HG03469 (cell line): ENCODE data around the gene ADRB2.
A peak's percentile ranks its signal among the peaks of the same experiment; 100 is the strongest.

Experiments used
- ATAC-seq: cut with Tn5 transposase; IDR thresholded peaks from one replicate; pipeline ENCODE4 v1.9.1; 2021; ENCODE audit warnings: mild to moderate bottlenecking, moderate library complexity, moderate number of reproducible peaks; ENCODE audit not compliant: unreplicated experiment

ADRB2 gene

DNA sequence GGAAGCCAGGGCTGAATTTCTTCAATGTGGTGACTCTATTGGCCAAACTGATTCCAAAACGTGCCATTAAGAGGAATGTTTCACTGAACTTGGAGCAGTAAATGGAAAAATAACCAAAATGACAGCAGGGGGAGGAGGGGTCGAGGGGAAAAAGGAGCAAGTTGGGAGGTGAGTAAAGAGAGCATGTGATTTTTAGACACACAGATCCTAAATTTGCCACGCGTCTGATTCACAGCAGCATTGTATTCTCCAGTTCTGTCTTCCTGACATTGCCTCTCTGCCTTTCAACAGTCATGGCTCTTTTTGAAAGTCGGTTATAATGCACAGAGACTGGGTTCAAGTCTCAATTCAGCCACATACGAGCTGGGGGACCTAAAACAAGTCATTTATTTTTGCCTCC, 22.0 kb upstream of the ADRB2 start:
- ATAC-seq = no peak

DNA sequence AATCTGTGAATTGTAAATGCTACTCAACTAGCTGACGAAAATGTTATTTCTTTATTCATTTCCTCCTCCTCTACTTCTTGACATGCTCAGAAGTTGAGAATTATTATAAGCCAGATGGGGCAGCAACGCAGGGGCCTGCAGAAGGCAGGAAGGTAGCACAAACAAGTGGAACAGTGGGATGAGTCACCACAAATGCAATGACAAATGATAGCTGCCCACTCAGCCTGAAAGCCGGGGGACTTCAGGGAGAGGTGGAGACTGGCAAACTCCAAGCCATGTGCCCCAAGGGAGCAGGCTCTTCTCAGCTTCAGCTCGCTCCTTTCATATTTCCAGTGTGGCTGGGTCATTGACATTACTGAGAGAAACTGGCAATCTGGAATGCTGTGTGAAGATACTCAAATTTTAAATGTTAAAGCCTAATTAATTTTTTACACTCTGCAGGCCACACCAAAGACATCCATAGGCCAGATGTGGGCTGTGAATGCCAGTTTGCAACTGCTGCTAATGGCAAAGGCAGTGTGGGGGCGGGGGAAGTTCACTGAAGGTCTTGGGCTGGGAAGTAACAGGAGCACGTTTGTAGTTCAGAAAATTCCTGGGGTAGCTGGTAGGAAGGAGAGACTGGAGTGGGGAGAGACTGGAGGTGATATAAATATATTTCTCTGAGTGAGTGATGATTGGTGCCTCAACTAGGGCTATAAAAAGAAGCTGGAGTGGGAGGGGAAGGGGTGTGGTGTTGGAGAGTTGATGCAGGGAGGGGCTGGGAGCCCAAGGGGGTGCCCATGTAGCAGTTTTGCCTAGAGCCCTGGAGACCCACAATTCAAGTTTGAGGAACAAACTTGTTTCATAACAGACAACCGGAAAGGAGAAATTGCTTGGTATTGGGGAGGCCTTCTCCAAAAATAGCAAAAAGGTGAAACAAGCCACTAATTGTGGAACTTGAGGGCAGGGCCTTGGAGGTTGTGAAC, 20.8 kb upstream of the ADRB2 start:
- ATAC-seq = peak; percentile 35

DNA sequence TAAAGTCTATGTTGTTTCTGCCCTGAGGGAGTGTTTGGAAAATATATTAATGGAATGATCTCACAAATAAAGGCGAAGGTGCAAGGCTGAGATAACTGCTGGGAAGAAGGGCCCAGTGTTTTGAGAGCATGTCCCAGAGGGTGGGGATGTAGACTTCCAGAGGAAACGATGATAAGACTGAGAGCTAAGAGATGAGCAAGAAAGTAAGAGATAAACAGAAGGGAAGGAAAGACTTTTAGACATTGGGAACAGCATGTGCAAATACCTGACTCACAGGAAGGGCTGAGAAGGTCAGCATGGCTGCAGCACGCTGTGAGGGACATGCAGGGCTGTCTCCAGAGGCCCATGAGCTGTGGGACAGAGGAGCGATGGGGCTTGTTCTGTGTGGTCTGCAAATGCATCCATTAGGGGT, 19.9 kb upstream of the ADRB2 start:
- ATAC-seq = no peak

DNA sequence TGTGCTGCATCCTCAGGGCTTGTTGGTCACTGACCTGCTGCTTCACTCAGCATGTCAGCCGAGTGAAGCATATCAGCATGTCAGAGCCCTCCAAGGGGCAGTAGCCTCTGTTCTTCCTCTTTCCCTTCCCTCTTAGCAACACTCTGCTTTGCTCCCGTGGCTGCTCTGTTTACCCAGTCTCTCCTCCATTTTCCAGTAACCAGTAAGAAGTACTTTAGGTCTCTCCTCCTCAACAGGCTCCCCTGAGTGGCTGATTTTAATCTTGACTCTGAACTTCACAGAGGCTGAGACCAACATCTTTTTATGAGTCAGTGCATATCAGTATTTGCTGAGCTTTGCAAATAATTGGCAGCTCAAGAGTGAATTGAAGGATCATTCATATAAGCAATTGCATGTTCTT, 18.6 kb upstream of the ADRB2 start:
- ATAC-seq = no peak

DNA sequence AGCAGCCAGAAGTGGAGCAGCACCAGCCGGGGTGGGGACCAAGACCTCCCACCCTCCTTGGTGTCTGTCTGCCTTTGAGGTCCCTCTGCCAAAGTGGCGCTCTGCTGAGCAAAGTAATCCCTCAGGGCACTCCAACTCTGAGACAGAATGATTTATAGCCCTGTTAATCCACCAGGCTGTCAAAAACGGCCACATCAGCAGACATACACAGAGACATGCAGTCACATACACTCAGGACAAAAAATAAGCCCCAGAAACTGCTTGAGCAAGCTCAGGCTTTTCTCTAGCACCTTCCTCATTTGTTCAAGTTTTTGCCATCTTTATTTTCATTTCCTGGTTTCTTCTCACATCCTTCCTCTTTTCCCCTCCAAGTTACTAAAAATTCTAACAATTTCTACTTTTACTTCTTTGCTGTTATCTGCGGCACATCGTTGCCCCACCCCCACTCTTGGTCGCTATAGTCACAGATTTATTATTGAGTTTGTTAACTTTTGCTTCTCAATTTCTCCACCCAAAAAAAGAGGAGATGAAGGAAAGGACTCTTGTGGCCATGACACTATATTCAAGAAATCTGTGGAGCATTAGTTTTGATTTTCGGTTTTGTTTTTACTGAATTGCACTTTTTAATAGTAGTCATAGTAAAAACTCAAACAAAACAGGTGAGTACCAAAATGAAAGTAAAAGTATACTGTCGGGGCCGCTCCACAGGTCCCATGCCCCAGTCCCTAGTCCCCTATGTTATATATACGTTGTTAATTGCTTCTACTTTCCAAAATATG, 17.4 kb upstream of the ADRB2 start:
- ATAC-seq = peak; percentile 46

DNA sequence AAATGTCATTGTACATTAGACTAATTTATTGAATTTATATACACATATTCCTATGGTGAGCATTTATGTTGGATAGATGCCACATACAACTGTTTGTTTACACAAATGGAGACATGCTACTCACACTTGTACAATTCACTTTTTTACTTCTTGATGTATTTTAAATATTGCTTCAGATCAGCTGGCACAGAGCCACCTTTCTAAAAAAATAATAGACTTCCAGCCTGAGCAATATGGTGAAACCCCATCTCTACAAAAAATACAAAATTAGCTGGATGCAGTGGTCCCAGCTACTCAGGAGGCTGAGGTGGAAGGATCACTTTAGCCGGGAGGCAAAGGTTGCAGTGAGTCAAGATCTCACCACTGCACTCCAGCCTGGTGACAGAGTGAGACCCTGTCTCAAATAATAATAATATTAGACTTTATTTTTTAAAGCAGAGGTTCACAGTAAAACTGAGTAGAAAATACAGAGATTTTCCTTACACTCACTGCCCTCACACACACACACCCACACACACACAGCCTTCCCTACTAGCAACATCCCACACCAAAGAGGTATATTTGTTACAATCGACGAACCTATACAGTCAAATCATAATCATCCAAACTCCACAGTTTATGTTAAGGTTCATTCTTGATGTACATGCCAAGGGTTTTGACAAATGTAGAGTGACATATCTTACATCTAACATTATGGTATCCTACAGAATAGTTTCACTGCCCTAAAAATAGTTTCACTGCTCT, 16.5 kb upstream of the ADRB2 start:
- no peak for ATAC-seq

DNA sequence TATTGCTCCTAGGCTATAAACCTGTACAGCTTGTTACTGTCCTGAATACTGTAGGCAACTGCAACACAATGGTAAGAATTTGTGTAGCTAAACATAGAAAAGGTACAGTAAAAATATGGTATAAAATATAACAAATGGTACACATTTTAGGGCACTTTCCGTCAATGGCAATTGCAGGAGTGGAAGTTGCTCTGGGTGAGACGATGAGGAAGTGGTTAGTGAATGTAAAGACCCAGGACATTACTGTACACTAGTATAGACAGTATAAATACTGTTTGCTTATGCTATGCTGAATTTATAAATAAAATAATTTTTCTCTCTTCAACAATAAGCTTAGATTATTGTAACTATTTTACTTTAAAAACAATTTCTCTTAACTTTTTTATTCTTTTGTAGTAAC, 15.6 kb upstream of the ADRB2 start:
- no peak for ATAC-seq

DNA sequence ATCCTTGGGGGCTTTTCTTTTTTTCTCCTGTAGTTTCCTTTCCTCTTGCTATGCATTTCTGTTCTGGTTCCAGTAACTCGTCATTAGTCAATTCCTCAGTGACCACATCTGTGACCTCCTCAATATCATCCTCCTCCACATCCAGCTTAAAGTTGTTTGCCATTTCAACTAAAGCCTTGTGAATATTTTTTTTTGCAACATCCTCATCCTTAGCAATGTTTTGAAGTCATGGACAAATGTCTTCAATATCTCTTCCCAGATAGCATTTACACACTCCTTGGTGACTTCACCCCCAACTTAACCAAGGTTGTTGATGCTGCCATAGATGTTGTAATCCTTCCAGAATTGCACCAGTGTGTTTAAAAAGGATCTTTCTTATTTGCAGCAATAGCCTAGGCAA, 14.7 kb upstream of the ADRB2 start:
- no peak for ATAC-seq

DNA sequence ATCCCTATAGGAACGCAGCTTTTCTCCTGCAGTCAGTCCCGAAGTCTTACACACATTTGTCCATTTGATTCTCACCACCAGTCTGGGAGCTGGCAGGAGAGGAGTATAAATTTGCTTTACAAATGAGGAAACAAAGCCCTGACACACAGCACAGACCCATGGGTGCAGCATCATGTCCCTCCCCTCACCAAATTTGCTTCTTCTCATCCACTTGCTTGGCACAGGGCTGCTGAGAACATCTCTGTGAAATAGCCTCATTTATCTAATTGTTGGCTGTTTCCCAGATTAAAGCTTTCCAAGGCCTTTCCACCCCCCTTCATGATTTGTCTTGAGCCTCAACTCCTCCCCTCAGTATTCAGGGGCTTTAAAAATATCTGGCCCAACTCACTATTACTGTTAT, 11.3 kb upstream of the ADRB2 start:
- no peak for ATAC-seq

DNA sequence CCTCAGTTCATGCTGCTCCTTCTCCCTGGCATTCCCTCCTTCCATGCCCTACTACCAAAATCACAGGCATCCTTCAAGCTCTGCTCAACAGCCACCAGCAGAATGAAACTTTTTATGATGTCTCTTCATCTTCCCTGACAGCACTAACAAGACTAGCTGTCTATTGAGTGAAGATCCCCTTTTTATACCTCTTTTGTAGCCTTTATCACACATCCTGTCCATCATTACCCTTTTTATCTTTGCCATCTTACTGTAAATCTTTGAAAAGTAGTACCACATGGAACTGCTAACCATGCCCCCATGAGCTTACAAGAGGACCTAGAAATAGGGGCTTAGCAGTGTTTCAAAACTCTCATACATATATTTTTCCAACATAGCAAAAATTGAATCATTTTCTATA, 10.8 kb upstream of the ADRB2 start:
- ATAC-seq = no peak

DNA sequence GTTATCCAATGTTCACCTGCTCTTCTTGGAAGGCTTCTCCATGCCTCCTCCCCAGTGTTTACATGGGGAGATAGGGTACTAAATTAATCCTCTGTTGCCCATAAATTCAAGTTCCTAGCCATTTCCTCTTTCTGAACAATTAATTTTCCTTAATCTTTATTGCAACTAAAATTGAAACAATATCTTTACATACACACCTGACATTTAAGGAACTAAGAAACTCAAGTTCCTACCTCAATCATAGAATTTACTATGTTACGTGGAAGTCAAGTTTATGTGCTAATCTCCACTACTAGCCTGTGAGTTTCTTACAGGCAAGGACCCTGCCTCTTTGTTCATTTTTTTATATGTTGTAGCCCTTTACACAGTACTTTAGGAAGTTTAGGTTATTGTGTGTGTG, 10.1 kb upstream of the ADRB2 start:
- no peak for ATAC-seq

DNA sequence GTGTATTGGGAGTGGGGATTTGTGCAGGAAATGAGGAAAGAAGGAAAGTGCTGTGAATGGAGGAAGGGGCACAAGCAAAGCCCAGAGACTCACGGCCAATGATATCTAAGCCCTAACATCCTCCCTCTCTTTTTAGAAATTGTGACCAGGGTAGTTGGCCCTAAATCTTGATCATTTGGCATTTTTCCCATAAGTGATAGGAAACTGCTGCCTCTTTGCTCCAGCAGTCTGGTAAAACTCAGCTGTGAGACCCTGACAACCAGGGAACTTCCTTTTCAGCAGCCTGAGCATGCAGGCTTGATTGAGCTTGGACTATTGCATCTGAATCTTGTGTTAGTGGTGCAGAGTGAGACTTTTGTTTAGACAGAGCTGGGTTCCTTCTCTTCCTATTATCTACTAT, 9.6 kb upstream of the ADRB2 start:
- no peak for ATAC-seq

DNA sequence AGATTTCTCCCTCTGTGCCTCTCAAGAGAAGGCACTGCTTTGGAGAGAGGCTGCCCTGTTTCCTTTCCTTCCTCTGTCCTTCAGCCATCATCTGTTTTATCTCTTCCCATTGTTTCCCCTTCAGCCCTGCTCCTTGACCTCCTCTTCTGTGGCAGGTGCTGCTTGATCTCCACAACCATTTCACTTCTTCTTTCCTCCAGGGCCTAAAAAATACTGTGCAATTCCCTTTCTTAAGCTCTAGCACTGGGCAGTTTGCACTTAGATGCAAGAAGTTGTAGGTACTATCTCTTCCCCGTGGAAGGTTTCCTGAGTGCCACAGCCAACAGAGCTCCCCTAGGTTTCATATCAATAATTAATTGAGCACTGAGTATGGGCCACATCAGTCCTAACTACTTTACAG, 8.8 kb upstream of the ADRB2 start:
- no peak for ATAC-seq

DNA sequence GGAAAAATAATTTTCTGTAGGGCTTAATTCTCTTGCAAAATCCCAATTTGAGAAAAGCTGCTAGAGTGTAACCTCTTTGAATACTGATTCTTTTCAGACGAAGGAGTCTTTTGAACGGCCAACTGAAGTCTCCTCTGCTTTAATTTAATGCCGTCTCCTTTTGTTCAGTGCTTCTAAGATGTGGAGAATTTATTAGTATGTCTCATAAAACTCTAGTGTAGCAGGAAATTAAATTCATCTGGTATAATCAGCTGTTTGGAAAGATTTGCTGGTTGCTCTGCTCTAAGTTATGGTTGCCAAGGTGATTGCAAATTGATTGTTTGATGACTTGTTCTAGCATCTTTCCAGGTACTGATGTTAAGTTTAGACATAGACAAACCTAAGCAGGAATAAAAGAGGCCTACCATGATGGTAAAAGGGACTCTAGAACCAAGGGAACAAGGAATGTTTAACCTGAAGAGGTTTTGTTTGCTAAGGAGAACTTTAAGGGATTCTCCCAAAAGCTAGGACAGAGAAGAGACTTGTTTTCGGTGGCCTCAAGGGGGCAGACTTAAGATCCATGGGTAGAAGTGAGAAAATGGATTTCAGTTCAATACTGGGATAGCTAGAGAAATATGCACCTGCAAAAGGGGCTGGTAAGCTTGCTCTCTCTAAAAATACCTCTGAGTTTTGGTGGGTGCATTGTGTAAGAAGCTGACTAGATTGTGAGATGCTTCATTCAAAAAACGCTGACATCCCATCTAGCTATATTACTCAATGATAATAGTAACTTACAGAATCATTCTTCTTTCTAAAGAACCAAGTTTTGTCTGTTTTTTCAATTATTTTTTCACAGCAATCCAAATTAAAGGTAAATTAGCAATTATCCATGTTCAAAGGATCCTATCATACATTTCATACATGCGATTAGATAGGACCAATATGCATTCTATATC, 5.7 kb upstream of the ADRB2 start:
- peak; percentile 45 for ATAC-seq

DNA sequence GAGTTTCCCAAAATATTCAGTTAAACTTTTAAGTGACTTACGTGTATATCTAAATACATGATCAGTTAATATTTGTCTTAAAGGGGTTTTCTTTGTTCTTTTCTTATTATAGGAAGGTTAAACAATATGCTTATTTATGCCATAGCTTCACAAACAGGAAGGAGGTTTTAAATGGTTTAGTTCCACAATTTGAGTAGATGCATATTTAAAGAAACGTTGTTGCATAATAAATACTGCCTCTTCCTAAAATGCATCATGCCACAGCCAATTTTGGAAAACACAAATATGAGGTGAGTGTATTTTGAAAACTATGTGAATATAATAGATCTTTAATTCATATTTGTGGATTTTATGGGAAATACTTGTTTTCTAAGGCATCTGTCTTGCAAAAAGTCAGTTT, 2.5 kb upstream of the ADRB2 start:
- ATAC-seq = no peak

DNA sequence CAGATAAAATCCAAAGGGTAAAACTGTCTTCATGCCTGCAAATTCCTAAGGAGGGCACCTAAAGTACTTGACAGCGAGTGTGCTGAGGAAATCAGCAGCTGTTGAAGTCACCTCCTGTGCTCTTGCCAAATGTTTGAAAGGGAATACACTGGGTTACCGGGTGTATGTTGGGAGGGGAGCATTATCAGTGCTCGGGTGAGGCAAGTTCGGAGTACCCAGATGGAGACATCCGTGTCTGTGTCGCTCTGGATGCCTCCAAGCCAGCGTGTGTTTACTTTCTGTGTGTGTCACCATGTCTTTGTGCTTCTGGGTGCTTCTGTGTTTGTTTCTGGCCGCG, 727 bp upstream of the ADRB2 start:
- ATAC-seq = no peak

DNA sequence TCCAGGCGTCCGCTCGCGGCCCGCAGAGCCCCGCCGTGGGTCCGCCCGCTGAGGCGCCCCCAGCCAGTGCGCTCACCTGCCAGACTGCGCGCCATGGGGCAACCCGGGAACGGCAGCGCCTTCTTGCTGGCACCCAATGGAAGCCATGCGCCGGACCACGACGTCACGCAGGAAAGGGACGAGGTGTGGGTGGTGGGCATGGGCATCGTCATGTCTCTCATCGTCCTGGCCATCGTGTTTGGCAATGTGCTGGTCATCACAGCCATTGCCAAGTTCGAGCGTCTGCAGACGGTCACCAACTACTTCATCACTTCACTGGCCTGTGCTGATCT, 294 bp downstream of the ADRB2 start:
- no peak for ATAC-seq

DNA sequence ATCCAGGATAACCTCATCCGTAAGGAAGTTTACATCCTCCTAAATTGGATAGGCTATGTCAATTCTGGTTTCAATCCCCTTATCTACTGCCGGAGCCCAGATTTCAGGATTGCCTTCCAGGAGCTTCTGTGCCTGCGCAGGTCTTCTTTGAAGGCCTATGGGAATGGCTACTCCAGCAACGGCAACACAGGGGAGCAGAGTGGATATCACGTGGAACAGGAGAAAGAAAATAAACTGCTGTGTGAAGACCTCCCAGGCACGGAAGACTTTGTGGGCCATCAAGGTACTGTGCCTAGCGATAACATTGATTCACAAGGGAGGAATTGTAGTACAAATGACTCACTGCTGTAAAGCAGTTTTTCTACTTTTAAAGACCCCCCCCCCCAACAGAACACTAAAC, 1.3 kb downstream of the ADRB2 start:
- no peak for ATAC-seq

DNA sequence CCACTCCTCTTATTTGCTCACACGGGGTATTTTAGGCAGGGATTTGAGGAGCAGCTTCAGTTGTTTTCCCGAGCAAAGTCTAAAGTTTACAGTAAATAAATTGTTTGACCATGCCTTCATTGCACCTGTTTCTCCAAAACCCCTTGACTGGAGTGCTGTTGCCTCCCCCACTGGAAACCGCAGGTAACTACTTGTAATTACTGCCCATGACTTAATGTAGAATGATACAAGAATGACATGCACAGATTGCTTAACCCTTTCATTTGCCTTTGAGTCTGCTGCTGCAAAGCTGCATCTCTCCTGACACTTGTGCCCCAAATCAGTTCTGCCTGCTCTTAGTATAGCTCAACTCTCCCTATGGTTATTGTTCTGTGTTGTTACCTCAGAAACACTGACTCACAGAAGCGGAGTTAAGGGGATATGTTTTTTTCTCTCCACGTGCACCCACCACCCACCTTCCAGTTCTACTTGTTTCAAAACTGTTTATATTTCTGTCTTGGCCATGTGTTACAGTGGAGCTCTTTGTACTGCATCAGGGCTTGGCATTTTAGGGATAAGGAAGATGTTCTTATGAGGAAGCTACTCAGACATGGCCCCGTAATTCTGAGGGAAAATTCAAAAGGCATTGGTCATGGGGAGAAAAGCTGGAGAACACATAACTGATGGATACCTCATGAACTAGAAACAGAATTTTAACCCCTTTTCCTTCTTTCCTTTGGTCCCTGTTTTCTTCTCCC, 2.3 kb downstream of the ADRB2 start:
- no peak for ATAC-seq

DNA sequence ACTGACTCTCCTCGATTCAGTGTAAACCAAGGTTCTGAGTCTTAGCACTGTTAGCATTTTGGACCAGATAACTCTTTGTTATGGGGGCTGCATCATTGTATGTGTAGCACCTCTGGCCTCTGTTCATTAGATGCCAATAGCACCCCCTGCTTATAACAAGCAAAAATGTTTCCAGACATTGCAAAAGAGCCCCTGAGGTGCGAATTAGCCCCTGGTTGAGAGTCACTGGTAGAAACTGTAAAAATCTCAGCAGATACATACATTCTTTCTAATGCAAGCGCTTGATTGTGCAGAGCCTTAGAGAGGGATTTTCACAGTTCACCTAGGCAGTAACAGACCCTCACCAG, 2.8 kb downstream of the ADRB2 start:
- ATAC-seq = no peak
